Activated naive CD8-positive, alpha-beta T cell treated with anti-CD3 and anti-CD28 coated beads, Interleukin-2, amount 10 ng/mL, durations not matched to agents 7 days and 5 days (primary cell): ENCODE data around the gene PTPRN2. TPM values are rescaled to one million over a fixed set of nuclear protein-coding genes. Genes with fewer than 3 reads are reported as not detected.

Experiments
- ATAC-seq: fragments of 150-1000 bp; cut with Tn5 transposase; one replicate; pipeline ENCODE4 v1.10.0; 2021; ENCODE audit warnings: low read depth, moderate library complexity
- POLR2A ChIA-PET: fragments of 350-600 bp; sonication (Branson Sonifier 250); formaldehyde crosslinking; loops from one replicate; lab custom pipeline; 2021; ENCODE audit warnings: antibody characterized with exemption; lab: Charles Lee
- DNase-seq: peaks from one replicate; pipeline ENCODE4 v3.0.0; 2021
- H3K27ac Mint-ChIP-seq: one replicate; pipeline ENCODE4 v1.8.0; 2022; ENCODE audit warnings: mild to moderate bottlenecking, mixed read lengths
- H3K27me3 Mint-ChIP-seq: one replicate; pipeline ENCODE4 v1.8.0; 2022; ENCODE audit warnings: mild to moderate bottlenecking, moderate library complexity, mixed read lengths
- H3K36me3 Mint-ChIP-seq: one replicate; pipeline ENCODE4 v1.8.0; 2021; ENCODE audit warnings: mild to moderate bottlenecking, mixed read lengths
- H3K4me1 Mint-ChIP-seq: one replicate; pipeline ENCODE4 v1.8.0; 2021; ENCODE audit warnings: mixed read lengths
- H3K4me3 Mint-ChIP-seq: one replicate; pipeline ENCODE4 v1.8.0; 2022; ENCODE audit warnings: mild to moderate bottlenecking, moderate library complexity, mixed read lengths
- H3K9me3 Mint-ChIP-seq: one replicate; pipeline ENCODE4 v1.8.0; 2021; ENCODE audit warnings: mixed read lengths
- total RNA-seq, 2 experiments: library from RNA; stranded (reverse); gene quantifications; one replicate each; pipeline ENCODE4 v1.2.3, GENCODE V29; 2021

PTPRN2 gene
- total RNA-seq, 2 experiments from 2014 or later = 4.5 to 4.9 TPM

DNA sequence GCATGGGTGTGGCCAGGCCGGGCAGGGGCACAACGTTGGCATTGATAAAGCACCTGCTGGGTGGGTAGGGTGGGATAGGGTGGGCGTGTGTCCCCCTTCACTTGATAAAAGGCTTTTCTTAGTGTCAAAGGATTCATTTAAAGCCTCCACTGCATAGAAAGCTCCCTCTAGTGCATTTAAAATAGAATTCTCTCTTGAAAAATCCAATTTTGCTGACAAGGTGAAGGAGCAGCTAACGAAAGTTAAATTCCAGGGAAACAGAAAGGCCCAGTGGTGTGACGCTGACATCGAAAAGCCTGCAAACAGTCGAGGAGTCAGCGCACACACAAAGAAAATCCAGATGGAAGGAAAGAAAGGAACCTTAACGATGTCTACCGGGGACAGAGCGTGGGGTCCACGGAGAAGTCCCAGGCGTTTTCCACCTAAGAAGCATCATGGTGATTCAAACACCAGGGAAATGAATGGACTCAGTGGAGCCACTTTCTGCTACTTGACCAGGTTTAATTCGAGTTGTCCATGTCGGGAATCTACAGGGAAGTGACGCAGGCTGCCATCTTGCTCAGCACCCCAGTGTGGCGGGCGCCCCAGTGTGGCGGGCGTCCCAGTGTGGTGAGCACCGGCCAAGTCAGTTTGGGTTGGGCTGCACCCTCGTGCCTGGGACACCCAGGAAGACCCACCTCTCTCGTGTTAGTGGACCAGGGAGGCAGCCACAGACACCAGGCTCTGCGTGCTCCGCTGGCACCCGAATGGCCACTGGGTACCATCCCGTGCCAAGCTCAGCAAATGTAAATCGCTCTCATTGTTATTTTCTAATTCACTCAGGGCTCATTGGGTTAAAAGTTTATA lies 1033.0 kb downstream of the PTPRN2 start:
- Mint-ChIP-seq H3K27ac (no peak overlapping the region), H3K4me3 (no peak overlapping the region), H3K36me3 (peaks cover 5% of the 10 kb centered on the region), H3K27me3 (no peaks in the 10 kb centered on the region), H3K4me1 (peaks cover 2% of the 10 kb centered on the region), H3K9me3 (peaks cover 2% of the 10 kb centered on the region)
- no peak for ATAC-seq
- peak; percentile 15 for DNase-seq
- POLR2A ChIA-PET = no interaction called here

DNA sequence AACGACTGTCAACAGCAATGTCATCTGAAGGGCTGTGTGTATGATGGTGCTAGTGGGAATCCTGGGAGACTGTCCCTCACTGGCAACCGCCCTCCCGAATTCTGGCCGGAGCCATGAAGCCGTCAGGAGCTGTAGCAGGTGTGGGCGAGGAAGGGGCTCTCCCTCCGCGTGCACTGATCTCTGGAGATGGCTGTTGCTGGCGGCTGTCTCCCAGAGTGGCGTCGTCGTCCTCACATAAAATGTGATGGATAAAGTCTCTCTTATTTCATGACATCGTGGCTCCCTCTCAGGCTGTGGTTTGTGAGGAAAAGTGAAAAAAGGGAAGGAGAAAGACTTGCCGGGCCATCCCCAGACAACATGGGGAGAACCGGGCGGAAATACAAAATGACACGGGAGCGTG lies 1034.4 kb downstream of the PTPRN2 start:
- ATAC-seq = no peak
- POLR2A ChIA-PET = no interaction called here
- peaks cover 5% of the 10 kb centered on the region for H3K36me3 Mint-ChIP-seq
- peak; percentile 11 for DNase-seq
- no peaks in the 10 kb centered on the region for H3K27me3 Mint-ChIP-seq
- no peak overlapping the region for H3K4me3 Mint-ChIP-seq
- H3K9me3 Mint-ChIP-seq = peaks cover 2% of the 10 kb centered on the region
- H3K27ac Mint-ChIP-seq = no peak overlapping the region
- peaks cover 2% of the 10 kb centered on the region for H3K4me1 Mint-ChIP-seq

GRCh38 chr7:157552295-157552993 lies 1035.2 kb downstream of the PTPRN2 start:
- DNase-seq (peak; percentile 20), ATAC-seq (no peak)
- Mint-ChIP-seq H3K4me3 (no peak overlapping the region), H3K9me3 (peaks cover 2% of the 10 kb centered on the region), H3K36me3 (peaks cover 7% of the 10 kb centered on the region), H3K27me3 (no peaks in the 10 kb centered on the region), H3K4me1 (peaks cover 2% of the 10 kb centered on the region), H3K27ac (no peak overlapping the region)
- POLR2A ChIA-PET = no interaction called here

- H3K27me3 Mint-ChIP-seq = no peaks in the 10 kb centered on the region
- H3K4me3 Mint-ChIP-seq = no peak overlapping the region
- peaks cover 2% of the 10 kb centered on the region for H3K9me3 Mint-ChIP-seq
- peak overlapping the region; percentile 58 for H3K27ac Mint-ChIP-seq
- DNase-seq (peak; percentile 20), ATAC-seq (no peak)
- peaks cover 2% of the 10 kb centered on the region for H3K4me1 Mint-ChIP-seq
- peaks cover 11% of the 10 kb centered on the region for H3K36me3 Mint-ChIP-seq
- POLR2A ChIA-PET = no interaction called here
These were observed 1036.1 kb downstream of the PTPRN2 start for GRCh38 chr7:157551325-157552070.

DNA sequence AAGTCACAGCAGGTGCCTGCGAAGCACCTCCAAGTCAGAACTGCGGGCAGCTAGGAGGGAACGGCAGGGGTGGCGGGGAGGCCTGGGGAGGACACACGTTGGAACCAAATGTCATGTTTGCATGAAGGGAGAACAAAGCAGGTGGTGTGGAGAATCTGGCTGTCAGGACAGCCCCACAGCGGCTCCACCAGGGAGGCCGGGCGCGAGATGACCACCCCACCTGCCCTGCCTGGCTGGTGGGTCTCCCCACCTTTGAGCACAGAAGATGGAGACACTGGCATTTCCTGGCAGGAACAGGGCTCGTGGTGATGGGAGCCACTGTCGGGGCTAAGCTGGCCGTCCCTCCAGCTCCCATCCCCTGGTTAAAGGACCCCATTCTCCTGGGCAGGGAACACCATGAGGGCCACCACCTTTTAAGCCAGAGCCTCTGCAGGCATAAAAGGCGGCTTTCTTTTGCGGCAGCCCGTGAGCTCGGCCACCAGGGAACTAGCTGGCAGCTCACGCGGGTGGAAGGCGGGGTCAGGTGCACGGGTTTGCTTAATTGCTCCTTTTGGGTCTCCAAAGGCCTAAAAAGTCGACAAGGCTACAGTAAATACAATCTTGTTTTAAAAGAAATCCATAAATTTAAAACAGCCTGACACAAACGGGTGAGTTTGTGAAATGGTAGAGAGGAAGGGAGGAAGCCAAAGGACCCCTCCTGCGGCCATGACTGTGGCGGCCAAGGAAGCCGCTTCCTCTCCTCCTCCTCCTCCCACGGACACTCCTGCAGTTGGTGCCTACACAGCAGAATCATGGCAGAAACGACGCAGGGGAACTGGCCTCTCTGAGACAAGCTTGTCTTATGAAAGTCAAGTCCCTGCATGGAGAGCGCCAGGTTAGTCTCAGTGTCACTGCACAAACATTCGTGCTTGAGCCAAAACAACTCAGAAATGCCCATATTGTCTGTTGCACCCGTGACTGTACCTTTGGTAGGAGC lies 1037.0 kb downstream of the PTPRN2 start:
- H3K36me3 Mint-ChIP-seq = peaks cover 14% of the 10 kb centered on the region
- POLR2A ChIA-PET = no interaction called here
- H3K9me3 Mint-ChIP-seq = peaks cover 2% of the 10 kb centered on the region
- H3K4me3 Mint-ChIP-seq = no peak overlapping the region
- H3K27ac Mint-ChIP-seq = no peak overlapping the region
- ATAC-seq (no peak), DNase-seq (peak; percentile 21)
- H3K4me1 Mint-ChIP-seq = peaks cover 2% of the 10 kb centered on the region
- no peaks in the 10 kb centered on the region for H3K27me3 Mint-ChIP-seq

DNA sequence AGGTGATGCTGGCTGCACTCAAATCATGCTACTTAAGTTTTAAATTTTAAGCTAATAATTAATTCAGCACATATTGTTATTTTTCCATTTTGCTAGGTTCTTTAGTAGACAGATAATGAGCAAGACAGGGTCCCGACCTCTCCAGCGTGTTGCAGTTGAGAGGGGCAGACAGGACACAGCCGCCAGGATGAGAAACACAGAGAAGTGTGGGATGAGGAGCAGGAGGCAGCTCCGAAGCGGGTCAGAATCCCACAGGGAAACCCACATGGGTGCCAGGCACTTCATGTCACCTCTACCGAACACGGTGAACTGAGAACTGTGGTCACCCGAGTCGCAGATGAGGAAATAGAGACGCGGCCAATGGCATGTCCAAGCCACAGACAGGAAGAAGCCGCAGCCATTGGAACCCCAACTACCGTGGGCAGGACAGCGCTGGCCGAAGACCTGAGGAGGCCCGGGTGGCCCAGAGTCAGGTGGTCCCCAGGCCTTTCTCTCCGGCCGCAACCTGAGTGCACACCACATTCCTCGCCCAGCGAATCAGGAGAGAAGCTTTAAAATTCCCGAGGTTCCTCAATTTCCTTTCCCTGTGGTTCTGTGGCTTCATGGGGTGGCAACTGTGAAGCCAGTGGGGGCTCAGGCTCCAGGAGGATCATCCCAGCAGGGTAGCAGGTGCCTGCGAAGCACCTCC lies 1037.9 kb downstream of the PTPRN2 start:
- POLR2A ChIA-PET = no interaction called here
- H3K4me3 Mint-ChIP-seq = no peak overlapping the region
- peaks cover 2% of the 10 kb centered on the region for H3K4me1 Mint-ChIP-seq
- no peak overlapping the region for H3K27ac Mint-ChIP-seq
- H3K36me3 Mint-ChIP-seq = peaks cover 20% of the 10 kb centered on the region
- no peaks in the 10 kb centered on the region for H3K27me3 Mint-ChIP-seq
- ATAC-seq = no peak
- peak; percentile 4 for DNase-seq
- peaks cover 2% of the 10 kb centered on the region for H3K9me3 Mint-ChIP-seq

GRCh38 chr7:157548691-157549303 lies 1038.8 kb downstream of the PTPRN2 start:
- ATAC-seq = no peak
- no peak overlapping the region for H3K27ac Mint-ChIP-seq
- H3K4me3 Mint-ChIP-seq = no peak overlapping the region
- POLR2A ChIA-PET = no interaction called here
- H3K27me3 Mint-ChIP-seq = no peaks in the 10 kb centered on the region
- H3K4me1 Mint-ChIP-seq = peaks cover 2% of the 10 kb centered on the region
- DNase-seq = peak; percentile 2
- H3K36me3 Mint-ChIP-seq = peaks cover 23% of the 10 kb centered on the region
- H3K9me3 Mint-ChIP-seq = peaks cover 2% of the 10 kb centered on the region

- Mint-ChIP-seq H3K27me3 (no peaks in the 10 kb centered on the region), H3K9me3 (peaks cover 2% of the 10 kb centered on the region), H3K4me1 (peaks cover 2% of the 10 kb centered on the region), H3K4me3 (no peak overlapping the region), H3K27ac (no peak overlapping the region), H3K36me3 (peaks cover 22% of the 10 kb centered on the region)
- DNase-seq (peak; percentile 24), ATAC-seq (no peak)
- POLR2A ChIA-PET = no interaction called here
These were observed 1040.0 kb downstream of the PTPRN2 start for GRCh38 chr7:157547611-157548010.

GRCh38 chr7:157547102-157547501 lies 1040.5 kb downstream of the PTPRN2 start:
- peaks cover 2% of the 10 kb centered on the region for H3K4me1 Mint-ChIP-seq
- H3K27me3 Mint-ChIP-seq = no peaks in the 10 kb centered on the region
- H3K4me3 Mint-ChIP-seq = no peak overlapping the region
- peaks cover 2% of the 10 kb centered on the region for H3K9me3 Mint-ChIP-seq
- DNase-seq (peak; percentile 8), ATAC-seq (no peak)
- POLR2A ChIA-PET = no interaction called here
- H3K36me3 Mint-ChIP-seq = peaks cover 22% of the 10 kb centered on the region
- H3K27ac Mint-ChIP-seq = no peak overlapping the region

GRCh38 chr7:157545681-157546060 lies 1042.0 kb downstream of the PTPRN2 start:
- Mint-ChIP-seq H3K36me3 (peaks cover 20% of the 10 kb centered on the region), H3K27me3 (no peaks in the 10 kb centered on the region), H3K4me1 (no peaks in the 10 kb centered on the region), H3K27ac (no peak overlapping the region), H3K9me3 (no peaks in the 10 kb centered on the region), H3K4me3 (no peak overlapping the region)
- ATAC-seq (no peak), DNase-seq (no peak)
- POLR2A ChIA-PET = no interaction called here

- no peak overlapping the region for H3K4me3 Mint-ChIP-seq
- DNase-seq = no peak
- no peaks in the 10 kb centered on the region for H3K27me3 Mint-ChIP-seq
- H3K4me1 Mint-ChIP-seq = no peaks in the 10 kb centered on the region
- no peaks in the 10 kb centered on the region for H3K9me3 Mint-ChIP-seq
- no peak for ATAC-seq
- POLR2A ChIA-PET = no interaction called here
- no peak overlapping the region for H3K27ac Mint-ChIP-seq
- peaks cover 20% of the 10 kb centered on the region for H3K36me3 Mint-ChIP-seq
These were observed 1042.5 kb downstream of the PTPRN2 start for GRCh38 chr7:157544980-157545680.
